ENCODE measurements around the gene FAAH. TPM values are rescaled to one million over a fixed set of nuclear protein-coding genes. Genes with fewer than 3 reads are reported as not detected.

The FAAH gene
- total RNA-seq, 1 experiment from 2014 or later, result 24.8 TPM

DNA sequence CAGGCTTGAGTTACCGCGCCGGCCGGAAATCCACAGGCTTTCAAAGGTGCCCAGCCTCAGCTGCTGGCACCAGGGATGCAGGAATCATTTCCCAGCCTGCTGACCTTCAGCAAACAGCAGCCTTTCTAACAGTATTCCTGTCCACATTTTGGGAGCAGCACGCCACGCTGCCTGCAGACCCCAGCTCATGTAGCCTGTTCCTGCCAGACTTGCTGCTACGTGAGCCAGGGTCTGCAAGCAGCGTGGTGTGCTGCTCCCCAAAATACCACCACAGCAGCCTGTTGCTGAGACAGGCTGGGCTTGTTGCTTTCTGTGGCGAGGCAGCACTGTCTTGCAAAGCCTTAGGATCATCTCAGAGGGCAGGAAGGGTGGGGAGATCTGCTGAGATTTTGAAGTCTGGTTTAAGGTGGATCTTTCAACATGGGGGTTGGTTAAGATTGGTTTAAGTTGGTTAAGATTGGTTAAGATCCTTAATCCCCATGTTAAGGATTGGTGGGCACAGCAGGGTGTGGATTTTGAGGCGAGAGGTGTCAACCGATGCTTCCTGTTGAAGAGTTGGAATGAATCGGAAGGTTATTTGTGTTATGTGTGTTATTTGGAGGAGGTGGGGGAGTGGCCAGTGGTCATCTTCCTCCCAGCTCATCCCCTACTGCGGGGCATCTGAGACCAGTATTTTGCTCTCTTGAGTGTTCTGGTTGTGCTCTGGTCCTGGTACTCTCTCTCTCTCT lies 12.9 kb downstream of the FAAH start:
- H2AFZ ChIP-seq (ENCODE audit: low read depth, low read length, poor library complexity, severe bottlenecking), result no peak overlapping the region
- intact Hi-C loops (cut with micrococcal nuclease), result loop anchor here (1.0 kb wide), 2 partner anchors 70 to 121 kb away; no protein-coding TSS in a partner anchor
- H4K20me1 ChIP-seq (ENCODE audit: insufficient read depth), result no peaks in the 10 kb centered on the region
- ChIA-PET CTCF (interaction anchor here (0.7 to 1.0 kb wide), 8 partner anchors 21 to 1589 kb away, joined by 3 to 6 read pairs (median 3); a partner anchor contains a TSS), RAD21 (ENCODE audit: low non-redundant PET in 1 of 2, low total read pairs in 2 of 2, uncharacterized antibody in 2 of 2, unreplicated experiment in 2 of 2) (interaction anchor here in 1 of 2 experiments (0.7 kb wide), 1 partner anchor 124 kb away, joined by 3 read pairs; no protein-coding TSS in a partner anchor), POLR2A (interaction anchor here (0.6 kb wide), 1 partner anchor 46 kb away, joined by 3 read pairs; no protein-coding TSS in a partner anchor)
- H3K27ac ChIP-seq (ENCODE audit: low read depth, low read length), result no peak overlapping the region
- no TSS peak for BruUV-seq (replicated peaks)
- H3K4me3 ChIP-seq (replicated peaks in 1 of 2; ENCODE audit: low read depth in 1 of 2, low read length in 2 of 2), result no peak overlapping the region
- H3K27me3 ChIP-seq (ENCODE audit: insufficient read depth, low read length), result no peaks in the 10 kb centered on the region
- peaks cover under 1 to 8% of the 10 kb centered on the region in 2 experiments; a peak in 2 of 4 replicates for H3K4me1 ChIP-seq (ENCODE audit: control insufficient read depth in 1 of 2, insufficient read depth in 2 of 2, low read length in 2 of 2)
- H3K9ac ChIP-seq (ENCODE audit: low read length), result no peak overlapping the region
- no peaks in the 10 kb centered on the region for H3K9me2 ChIP-seq (ENCODE audit: insufficient read depth)
- no peak for ATAC-seq
- H3K9me3 ChIP-seq (ENCODE audit: control insufficient read depth in 1 of 2, insufficient read depth in 1 of 2, low read depth in 1 of 2, low read length in 2 of 2), result no peaks in the 10 kb centered on the region
- H3K4me2 ChIP-seq (ENCODE audit: low read length), result no peak overlapping the region
- no peak for TF ChIP-seq EGR1 (IDR thresholded peaks at IDR 0.05; ENCODE audit: low read depth)
- TF ChIP-seq EZH2phosphoT487 (IDR thresholded peaks at IDR 0.05; ENCODE audit: borderline replicate concordance), result no peak
- no peak for TF ChIP-seq POLR2A (IDR thresholded peaks at IDR 0.05; ENCODE audit: borderline replicate concordance, extremely low read depth, insufficient read depth, insufficient read length)
- no peak for TF ChIP-seq CBX3 (IDR thresholded peaks at IDR 0.05; ENCODE audit: low read depth)
- TF ChIP-seq ZNF274 (IDR thresholded peaks at IDR 0.05; ENCODE audit: low read depth, low read length), result no peak
- no peak for TF ChIP-seq EZH2 (IDR thresholded peaks at IDR 0.05)
- no peak for TF ChIP-seq CEBPB (IDR thresholded peaks at IDR 0.05; ENCODE audit: low read depth)
- H3K36me3 ChIP-seq (ENCODE audit: control insufficient read depth in 1 of 2, insufficient read depth in 2 of 2, low read length in 2 of 2), result 0 out of 4 replicates have a peak, but pooled peaks cover 0 to 5% of the 10 kb centered on the region in 2 experiments
- no peak for DNase-seq (ENCODE audit: low read depth, low spot score)
- no peaks in the 10 kb centered on the region for H3K79me2 ChIP-seq (ENCODE audit: insufficient read depth, low read length)

DNA sequence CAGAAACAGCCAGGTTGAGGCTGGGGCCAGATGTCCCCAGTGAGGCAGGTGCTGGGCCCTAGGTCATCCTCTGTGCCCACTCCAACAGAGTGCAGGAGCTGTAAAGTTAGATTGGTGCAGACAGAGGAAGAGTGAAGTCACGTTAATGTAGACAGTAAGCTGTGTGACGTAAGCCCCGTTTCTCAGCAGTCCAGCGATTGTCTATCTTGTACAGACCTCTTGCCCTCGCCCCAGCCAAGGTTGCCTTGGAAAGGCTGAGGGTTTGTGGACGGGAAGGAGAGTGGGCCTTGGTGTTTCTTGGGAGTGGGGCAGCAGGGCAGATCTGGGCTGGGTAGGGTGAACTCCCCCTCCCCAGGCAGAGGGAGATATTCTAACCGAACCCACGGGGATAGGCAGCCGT lies 13.5 kb downstream of the FAAH start:
- Histone ChIP-seq H3K4me2 (ENCODE audit: low read length) (no peak overlapping the region), H3K36me3 (ENCODE audit: control insufficient read depth in 1 of 2, insufficient read depth in 2 of 2, low read length in 2 of 2) (0 out of 4 replicates have a peak, but pooled peaks cover 0 to 5% of the 10 kb centered on the region in 2 experiments), H4K20me1 (ENCODE audit: insufficient read depth) (no peaks in the 10 kb centered on the region), H3K79me2 (ENCODE audit: insufficient read depth, low read length) (no peaks in the 10 kb centered on the region), H3K27me3 (ENCODE audit: insufficient read depth, low read length) (no peaks in the 10 kb centered on the region), H2AFZ (ENCODE audit: low read depth, low read length, poor library complexity, severe bottlenecking) (no peak overlapping the region), H3K9me3 (ENCODE audit: control insufficient read depth in 1 of 2, insufficient read depth in 1 of 2, low read depth in 1 of 2, low read length in 2 of 2) (no peaks in the 10 kb centered on the region), H3K27ac (ENCODE audit: low read depth, low read length) (no peak overlapping the region), H3K4me3 (replicated peaks in 1 of 2; ENCODE audit: low read depth in 1 of 2, low read length in 2 of 2) (no peak overlapping the region), H3K4me1 (ENCODE audit: control insufficient read depth in 1 of 2, insufficient read depth in 2 of 2, low read length in 2 of 2) (0 out of 4 replicates have a peak, but pooled peaks cover 0 to 4% of the 10 kb centered on the region in 2 experiments), H3K9ac (ENCODE audit: low read length) (no peak overlapping the region), H3K9me2 (ENCODE audit: insufficient read depth) (no peaks in the 10 kb centered on the region)
- intact Hi-C loops (cut with micrococcal nuclease), result no loop called here
- RAD21 ChIA-PET (ENCODE audit: low non-redundant PET in 1 of 2, low total read pairs in 2 of 2, uncharacterized antibody in 2 of 2, unreplicated experiment in 2 of 2), result no interaction called here
- TF ChIP-seq EZH2phosphoT487 (IDR thresholded peaks at IDR 0.05; ENCODE audit: borderline replicate concordance), result no peak
- TF ChIP-seq FOSL1 (IDR thresholded peaks at IDR 0.05; ENCODE audit: low read depth), result no peak
- no peak for TF ChIP-seq YY1 (IDR thresholded peaks at IDR 0.05; ENCODE audit: extremely low read depth, insufficient replicate concordance, low read depth, low read length)
- POLR2A ChIA-PET, result no interaction called here
- no TSS peak for BruUV-seq (replicated peaks)
- ATAC-seq (no peak), DNase-seq (ENCODE audit: low read depth, low spot score) (no peak)
- CTCF ChIA-PET, result interaction anchor here (0.6 kb wide), 1 partner anchor 10 kb away, joined by 3 read pairs; no protein-coding TSS in a partner anchor
